GM18499 (cell line): ENCODE data around the gene PPARA.

Source experiments
- ATAC-seq: cut with Tn5 transposase; IDR thresholded peaks from one replicate; pipeline ENCODE4 v1.9.1; 2021; ENCODE audit warnings: moderate number of reproducible peaks; ENCODE audit not compliant: insufficient read depth, unreplicated experiment

Gene PPARA

DNA sequence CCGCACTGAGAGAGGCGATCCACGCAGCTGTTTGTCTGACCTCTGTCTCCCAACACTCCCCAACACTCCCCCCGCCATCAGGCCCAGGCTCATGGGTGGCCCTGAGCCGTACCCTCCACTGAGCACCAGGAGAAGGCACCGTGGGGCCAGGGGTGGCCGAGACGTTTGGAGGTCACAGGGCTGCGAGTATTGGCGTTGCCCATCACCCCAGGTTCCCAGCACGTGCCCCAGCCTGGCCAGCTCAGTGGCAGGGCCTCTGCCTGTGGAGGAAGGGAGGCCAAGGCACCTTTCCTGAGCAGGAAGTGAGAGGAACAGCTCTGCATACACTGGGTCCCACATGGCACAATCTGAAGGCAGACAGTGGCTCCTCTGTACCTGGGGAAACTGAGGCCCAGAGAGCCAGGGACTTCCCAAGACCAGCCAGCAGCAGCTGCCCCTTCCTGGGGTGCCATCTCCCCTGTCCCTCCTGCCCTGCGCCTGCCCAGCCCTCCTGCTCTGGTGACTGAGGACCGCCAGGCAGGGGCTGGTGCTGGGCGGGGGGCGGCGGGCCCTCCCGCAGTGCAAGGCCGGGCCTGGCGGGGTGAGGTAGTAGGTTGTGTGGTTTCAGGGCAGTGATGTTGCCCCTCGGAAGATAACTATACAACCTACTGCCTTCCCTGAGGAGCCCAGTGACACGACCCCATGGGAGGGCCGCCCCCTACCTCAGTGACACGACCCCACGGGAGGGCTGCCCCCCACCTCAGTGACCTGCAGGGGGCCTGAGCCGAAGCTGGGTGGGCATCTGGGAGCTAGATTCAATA lies 37.0 kb upstream of the PPARA start:
- ATAC-seq, result no peak

DNA sequence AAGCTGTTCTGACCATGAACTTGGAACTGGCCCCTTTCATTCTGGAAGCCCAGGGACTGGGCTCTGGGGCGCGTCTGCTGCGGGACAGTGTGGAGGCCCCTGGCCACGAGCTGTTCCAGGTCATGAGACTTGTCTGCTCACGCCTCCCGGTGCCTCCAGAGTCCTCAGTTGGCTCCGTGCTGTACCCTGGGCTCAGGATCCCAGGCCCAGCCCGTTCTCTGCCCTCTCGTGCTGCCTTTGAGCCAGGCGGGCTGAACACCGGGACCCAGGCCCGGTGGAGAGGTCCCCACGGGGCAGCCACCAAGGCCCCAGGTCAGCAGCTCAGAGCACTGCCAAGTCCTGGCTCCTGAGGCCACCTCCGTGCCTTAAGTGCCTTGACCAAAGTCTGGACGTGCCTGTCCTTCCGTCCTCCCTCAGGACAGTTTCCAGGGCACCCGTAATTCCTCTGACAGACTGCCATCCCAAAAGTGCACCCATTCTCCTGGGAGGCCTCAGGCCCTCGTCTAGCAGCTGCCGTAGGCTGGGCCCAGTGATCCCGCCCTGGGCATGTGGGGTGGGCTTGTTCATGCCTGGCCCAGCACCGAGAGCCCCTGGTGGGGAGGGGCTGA lies 36.3 kb upstream of the PPARA start:
- no peak for ATAC-seq

DNA sequence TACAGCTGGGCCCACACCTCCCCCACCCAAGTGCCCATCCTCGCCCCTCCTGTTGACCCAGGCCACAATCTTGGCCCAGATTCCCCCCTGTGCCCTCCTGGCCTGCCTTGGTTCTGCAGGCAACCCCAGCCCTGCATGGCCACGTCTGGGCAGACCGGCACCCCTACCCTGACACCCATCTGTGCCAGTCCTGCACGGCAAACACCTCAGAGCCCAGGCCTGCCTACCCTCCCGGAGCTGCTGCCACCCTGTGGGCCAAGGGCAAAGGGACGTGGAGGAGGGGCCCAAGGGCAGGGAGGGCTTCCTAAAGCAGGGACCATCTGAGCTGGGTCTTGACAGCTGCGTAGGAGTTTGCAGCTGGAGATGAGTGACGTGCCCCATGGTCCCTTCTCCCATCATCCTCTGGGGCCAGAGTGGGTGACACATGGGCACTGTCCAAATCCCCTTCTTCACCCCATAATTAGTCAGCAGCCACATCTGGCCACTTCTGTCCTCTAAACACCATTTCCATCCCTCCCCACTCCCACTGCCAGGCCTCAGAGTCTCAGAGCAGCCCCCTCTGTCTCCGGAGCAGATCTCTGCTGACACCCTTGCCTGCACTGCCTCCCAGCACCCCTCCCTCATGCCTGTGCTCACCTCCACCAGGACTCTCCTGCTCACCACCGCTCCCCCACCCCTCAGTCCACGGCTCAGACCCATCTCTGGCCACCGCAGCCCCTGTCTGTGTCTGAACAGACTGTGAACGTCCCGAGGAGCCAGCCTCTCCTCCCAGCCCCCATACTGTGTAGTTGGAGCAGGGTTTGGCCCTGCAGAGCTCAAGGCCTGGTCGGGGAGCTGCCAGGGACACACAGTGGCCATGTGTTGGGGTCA lies 35.6 kb upstream of the PPARA start:
- ATAC-seq, result no peak

DNA sequence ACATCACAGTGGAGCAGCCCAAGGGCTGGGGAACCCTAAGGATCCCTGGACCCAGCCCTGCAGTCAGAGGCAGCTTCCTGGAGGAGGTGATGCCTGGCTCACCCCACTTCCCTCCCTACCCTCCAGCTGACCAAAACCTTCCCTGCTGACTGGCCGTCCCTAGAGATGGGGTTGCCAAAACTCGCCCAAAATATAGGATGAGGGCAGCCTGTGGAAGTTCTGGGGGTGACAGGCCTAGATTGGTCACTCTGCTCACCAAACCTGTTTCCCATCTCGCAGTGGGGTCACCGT lies 35.0 kb upstream of the PPARA start:
- no peak for ATAC-seq

DNA sequence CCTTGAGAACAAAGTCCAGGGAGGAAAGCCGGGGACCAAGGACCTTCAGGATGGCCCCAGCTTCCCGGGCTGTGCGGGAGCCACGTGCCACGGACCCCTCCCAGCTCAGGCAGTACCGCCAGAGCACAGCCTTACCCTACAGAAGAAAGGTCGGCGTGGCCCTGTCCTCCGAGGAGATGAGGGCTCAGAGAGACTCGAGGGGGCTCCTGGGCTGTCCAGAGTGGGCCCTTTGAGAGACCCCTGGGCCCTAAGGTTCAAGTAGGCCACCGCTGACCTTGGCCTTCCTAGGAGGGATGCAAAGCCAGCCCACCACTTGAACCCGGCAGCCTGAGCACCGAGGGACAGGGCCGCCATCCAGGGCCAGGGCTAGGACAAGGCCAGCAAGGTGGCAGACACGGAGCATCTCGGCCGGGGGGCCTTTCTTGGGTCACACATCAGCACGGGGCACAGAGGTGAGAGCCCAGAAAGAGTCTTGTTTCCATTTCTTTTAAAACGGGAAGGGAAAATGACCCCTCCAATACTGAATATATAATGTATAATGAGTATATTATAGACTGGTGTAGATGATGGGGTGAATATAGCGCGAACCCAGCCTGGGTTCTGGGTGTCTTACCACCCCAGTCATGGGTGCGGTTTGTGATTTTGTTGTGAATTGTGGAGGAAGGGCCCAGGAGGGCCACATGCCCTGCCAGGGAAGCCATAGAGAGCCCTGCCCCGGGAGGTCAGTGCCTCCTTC lies 34.4 kb upstream of the PPARA start:
- ATAC-seq, result no peak

DNA sequence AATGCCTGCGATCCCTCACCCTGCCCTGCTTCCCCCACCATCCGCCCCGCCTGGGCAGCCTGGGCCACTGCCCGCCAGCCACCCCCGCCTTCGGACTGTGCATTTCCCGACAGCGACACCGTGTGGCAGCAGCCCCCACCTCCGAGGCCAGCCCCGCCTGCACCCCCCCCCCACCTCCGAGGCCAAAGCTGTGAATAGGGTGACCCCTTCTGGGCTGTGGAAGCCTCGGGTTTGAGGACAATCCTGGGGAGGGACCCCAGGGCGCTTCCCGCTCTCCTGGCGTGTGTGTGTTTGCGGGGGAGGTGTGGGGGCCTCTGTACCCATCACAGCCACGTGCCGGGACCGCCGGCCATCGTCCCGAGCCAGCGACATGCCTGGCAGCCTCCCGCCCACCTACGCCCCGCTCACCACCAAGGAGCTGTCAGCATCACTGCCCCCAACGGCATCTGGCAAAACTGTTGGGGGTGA lies 33.8 kb upstream of the PPARA start:
- no peak for ATAC-seq

DNA sequence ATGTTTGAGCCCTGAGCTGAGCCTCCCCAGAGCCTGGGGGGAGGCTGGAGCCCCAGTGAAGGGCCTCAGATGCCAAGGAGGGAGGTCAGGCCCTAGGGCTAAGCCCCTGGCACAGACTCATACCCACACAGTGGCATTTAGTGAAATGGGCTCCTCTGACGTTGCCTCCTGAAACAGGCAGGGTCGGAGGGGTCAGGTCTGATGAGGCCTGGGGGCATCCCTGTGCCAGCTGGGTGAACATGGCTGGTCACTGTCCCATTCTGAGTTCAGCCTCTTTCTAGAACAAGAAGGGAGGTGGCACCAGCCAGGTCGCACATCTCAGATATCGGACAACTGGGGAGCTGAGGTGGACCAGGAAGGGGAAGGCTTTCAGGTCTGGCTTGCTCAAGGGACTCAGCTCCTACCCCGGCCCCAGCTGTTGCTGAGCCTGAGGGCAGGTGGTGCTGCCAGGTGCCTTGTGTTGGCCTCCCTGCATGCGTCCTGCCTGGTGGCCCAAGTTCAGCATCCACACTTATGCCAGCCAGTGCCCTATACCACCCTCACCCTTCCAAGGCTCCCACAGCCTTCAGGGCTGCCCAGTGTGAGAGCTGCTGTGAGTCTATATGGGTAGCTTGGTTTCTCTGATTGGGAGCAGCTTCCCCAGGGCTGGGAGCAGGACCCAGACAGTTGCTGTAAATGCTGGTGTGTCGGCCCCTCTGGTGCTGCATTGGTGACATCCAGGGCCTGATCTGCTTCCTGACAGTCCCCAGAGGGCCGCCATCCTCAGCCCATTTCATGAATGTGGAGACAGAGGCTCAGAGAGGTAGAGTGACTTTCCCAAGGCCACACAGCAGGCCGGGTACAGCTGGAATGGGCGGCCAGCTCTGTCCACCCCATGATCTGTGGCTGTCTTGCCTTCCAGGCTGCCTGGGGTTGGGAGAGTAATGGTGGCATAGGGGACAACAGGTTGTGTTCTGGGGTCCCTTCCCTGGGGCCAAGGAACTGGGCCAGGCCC lies 32.8 kb upstream of the PPARA start:
- ATAC-seq, result no peak

DNA sequence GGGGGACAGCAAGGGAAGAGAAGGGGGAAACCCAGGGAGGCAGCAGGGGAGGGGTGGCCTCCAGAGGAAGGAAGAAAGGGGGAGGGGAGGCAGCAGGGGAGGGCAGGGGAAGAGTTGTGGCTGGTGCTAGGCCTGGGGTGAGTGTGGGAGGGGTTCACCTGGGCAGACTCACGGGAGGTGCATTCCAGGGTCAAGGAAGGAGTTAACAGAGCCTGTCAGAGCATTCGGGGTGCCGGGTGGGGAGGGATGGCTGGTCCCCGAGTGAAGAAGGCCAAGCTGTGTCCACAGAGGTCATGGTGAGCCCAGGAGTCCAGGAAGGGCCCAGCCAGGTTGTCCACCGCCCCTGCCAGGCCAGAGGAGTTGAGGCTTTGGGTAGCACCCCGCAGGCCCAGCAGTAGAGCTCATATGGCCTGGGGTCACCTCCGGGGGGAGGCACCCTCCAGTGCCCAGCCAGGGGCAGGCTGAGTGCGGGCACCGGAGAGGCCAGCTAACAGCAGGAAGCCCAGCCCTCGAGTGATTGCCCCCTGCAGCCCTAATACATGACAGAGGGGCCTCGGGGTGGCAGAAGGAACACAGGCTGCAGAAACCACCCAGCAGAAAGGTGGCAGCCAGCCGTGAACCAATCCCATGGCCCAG lies 31.1 kb upstream of the PPARA start:
- ATAC-seq, result no peak

DNA sequence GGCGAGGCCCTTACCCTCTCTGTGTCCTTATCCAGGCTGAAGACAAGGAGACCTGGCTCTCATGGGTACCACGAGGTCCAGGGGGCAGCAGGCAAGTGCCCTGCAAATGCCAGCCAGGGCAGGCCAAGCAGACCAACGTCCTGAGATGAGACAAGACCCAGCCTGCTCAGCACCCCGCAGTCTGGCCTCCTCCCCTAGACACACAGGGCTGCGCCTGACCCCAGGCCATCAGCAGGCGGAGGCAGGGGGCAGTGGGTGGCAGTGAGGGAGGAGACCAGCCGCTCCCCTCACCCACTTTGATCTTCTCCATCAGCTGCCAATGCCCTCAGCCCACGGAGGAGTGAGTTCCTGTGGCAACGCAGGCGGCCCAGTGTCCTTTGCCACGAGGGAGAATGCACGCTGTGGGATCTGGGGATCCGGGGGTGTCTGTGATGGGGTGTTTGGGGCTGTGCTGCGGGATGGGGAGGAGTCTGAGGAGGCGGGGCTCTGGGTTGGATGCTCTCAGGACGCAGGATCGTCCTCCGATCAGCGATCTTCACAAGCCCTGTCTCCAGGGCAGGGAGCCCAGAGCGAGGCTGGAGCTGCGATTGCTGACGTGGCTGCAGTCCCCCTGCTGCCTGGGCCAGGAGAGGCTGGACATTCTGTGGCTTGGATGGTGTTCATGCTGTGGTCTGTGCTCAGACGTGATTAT lies 30.5 kb upstream of the PPARA start:
- no peak for ATAC-seq

DNA sequence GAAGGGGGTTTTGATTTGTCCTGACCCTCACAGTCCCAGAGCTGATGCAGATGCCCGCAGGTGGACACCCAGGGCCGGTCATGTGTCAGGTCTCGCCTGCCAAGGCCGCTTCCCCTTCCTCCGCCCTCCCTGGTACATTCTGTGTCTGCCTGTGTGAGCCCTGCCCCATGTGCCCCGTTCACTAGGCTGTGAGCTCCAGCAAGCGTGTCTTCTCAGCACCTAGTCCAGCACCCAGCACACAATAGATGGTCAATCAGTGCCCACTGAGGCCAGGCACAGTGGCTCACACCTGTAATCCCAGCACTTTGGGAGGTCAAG lies 29.9 kb upstream of the PPARA start:
- ATAC-seq, result no peak

DNA sequence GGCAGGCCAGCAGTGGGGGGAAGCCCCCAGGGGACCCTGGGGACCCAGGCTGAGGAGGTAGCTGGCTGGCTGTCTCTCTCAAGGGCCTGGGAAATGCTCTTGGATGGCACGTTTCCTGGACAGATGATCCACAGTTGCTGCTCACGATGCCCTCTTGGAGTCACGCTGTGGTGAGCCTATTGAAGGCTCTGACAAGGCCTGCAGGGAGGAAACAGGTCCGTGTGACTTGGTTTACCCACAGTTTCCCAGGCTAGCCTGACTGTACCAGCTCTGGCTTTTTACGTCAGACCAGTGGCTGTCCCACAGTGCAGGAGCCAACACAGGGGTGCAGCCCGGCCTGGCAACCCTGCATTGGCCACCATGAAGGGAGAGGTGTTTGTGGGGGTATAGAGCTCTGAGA lies 29.2 kb upstream of the PPARA start:
- ATAC-seq, result no peak

DNA sequence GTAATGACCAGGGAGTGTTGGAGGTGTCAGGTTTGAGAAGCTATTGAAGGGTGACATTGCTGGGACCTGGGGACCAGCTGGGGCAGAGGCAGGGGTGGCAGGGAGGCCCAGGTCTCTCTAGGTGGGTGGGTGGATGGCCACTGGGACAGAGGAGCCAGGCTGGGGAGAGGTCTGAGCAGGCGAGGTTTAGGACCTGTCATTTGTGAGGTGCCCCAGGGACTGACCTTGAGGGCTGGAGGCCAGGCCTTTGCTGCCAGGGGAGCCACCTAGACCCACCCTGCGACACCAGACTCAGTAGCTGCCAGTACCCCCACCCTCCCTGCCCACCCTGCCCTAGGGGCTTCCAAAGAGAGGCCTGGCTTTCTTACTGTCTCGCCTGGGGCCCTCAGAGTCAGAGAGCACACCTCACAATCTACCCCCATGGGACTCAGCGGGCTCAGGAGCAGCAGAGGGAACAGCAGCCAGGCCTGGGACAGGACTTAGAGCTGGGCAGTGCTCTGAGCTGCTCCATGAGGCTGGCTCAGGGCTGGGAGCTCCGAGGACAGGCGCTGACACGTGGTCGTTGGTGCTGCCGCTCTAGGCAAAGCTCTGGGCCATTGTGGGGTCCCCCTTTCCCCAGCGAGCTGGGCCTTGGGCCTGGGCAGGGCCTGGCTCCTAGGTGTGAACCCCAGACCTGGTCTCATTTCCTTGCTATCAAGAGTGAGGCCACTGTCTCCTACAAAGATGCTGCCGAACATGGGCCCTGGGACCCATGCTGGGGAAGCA lies 28.6 kb upstream of the PPARA start:
- no peak for ATAC-seq

DNA sequence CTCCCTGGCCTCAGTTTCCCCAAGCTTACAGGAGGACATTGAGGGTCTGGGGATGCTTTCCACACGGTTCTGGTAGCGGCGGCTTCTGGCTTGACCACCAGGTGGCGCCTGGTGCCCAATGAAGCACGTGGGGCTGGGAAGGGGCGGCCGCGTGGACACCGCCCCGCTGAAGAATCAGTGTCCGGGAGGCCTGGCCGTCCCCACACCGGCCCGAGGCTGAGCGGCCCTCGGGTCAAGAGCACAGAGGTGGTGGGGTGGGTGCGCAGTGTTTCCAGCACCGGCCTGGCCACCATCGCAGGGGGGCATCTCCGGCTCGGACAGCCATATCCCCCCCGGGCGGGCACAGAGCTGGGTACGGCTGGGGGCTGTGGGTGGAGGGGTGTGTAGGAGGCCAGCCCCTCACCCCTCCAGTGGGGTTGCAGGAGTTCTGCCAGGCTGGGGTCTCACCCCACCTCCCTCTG lies 27.8 kb upstream of the PPARA start:
- no peak for ATAC-seq

DNA sequence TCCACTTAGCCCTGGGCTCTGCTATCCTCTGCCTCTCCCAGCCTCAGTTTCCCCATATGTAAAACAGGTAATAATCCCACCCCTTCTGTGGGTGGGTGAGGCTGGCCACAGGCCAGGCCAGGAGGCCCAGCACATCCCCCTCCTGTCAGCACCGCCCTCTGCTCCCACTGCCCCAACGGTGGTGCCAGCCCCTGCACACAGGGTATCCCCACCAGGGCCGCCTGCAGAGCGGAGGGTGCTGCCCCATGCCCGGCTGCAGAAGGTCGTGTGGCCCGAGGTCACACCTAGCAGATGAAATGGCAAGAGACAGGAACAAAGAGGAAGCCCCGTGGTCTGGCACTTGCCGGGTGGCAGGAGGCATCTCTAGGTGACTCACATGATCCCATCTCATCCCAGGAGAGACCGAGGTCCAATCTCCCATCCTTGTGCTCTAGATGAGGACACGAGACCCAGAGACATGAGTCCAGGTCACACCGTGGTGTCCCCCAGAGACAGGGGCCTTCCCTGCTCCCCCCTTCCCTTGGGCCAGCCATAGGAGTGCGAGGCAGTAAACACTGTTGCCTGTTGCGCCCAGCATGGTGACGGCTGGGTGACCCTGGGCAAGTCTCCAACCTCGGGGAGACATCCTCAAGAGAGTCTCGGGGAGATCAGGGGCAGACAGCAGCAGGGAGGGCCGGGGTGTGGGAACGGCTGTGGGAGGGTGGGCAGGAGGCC lies 27.2 kb upstream of the PPARA start:
- no peak for ATAC-seq

DNA sequence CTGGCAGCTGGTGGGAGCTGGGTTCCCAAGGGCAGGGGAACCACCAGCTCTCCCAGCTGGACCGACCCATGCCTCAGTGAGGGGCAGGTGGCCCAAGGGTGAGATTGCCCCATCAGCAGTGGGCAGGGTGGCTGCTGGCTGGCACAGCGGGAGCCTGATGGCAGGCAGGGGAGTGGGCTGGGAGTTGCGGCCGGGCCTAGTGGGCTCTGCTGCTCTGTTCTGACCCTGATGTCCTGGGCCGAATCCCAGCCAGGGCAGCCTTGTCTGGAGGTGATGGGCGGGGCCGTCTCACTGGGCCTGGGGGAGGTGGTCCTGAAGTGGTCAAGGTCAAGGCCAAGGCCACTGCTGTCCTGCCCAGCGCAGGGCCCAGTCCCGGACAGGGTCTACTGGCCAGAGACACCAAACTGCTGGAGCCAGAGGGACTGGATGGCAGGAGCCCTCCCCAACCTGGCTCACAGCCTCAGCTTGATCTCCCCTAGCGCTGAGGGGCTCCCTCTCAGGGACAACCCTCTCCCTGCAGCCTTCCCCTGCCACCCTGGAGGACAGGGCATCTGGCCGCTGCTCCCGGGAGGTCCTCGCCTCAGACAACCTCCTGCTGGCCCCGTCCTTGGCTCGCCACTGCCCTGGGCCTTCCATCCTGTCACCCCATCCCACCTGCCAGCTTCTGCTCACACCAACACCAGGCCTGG lies 26.5 kb upstream of the PPARA start:
- ATAC-seq, result no peak

DNA sequence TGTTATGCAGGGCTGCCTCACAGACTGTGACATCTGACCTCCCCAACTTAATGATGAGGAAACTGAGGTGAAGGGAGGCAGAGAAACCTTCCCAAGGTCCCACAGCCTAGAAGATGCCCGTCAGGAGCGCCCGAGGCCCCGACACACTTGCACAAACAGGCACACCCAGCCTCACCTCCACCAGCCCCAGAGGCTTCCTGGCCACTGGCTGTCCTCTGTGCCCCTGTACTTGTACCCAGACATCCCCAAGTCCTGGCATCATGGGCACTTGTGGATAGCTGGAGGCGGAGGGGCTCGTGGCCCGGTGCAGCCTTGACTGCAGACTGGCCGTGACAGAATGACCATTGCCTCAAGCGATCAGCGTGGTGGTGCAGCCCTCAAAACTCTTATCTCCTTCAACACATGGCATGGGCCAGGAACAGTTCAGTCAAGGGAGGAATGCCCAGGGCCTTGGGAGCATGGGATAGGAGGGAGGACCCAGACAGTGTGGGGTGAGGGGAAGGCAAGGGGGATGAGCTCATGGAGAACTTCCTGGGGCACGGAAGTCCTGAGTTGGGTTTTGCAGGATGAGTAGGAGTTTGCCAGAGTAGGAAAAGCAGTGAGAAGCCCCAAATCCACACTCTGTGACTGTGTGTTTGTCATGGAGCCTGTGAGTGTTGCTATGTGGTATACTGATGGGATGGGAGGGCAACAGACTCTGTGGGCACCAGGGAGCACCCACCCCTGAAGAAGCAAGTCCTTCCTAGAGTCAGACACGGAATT lies 25.8 kb upstream of the PPARA start:
- no peak for ATAC-seq
